ENCODE measurements around the gene USP54. TPM values are rescaled to one million over a fixed set of nuclear protein-coding genes. Genes with fewer than 3 reads are reported as not detected.

The USP54 gene
- total and polyA plus RNA-seq, 2 donors (not counting 1 experiment from before 2014, with no cell fraction given): 2.3 to 12.9 TPM

- Mint-ChIP-seq H3K4me3 (no peak overlapping the region), H3K27me3 (no peaks in the 10 kb centered on the region), H3K27ac (no peak overlapping the region), H3K9me3 (ENCODE audit: insufficient read depth) (no peaks in the 10 kb centered on the region), H3K4me1 (no peaks in the 10 kb centered on the region)
- H3K4me3 ChIP-seq (ENCODE audit: control extremely low read depth in 1 of 5, extremely low read depth in 1 of 5, insufficient read depth in 1 of 5, low read depth in 2 of 5, low read length in 4 of 5): no peak overlapping the region
- H4K20me1 ChIP-seq (ENCODE audit: control insufficient read depth, insufficient read depth, low read length, poor library complexity, severe bottlenecking): no peaks in the 10 kb centered on the region
- no peaks in the 10 kb centered on the region for H3K27me3 ChIP-seq (replicated peaks in 1 of 4; ENCODE audit: control extremely low read depth in 1 of 4, control insufficient read depth in 3 of 4, insufficient read depth in 4 of 4, low read length in 3 of 4)
- H3K27ac ChIP-seq (ENCODE audit: low read length in 2 of 2): no peak overlapping the region
- DNase-seq (no peak), ATAC-seq (ENCODE audit: low read depth) (no peak)
- 100% methylated on average over 1 of the region's 4 CpGs for WGBS (ENCODE audit: insufficient coverage)
- TF ChIP-seq EZH2 (IDR thresholded peaks at IDR 0.05; ENCODE audit: borderline replicate concordance, insufficient read depth, low read depth, low read length, poor library complexity, severe bottlenecking): no peak
- TF ChIP-seq CTCF (IDR thresholded peaks at IDR 0.05): no peak
- H3K4me1 ChIP-seq (ENCODE audit: control insufficient read depth in 2 of 2, insufficient read depth in 2 of 2, low read length in 2 of 2): no peaks in the 10 kb centered on the region
- intact Hi-C loops (cut with micrococcal nuclease): no loop called here
- H3K79me2 ChIP-seq (ENCODE audit: control insufficient read depth, insufficient read depth, low read length): no peaks in the 10 kb centered on the region
- H3K9me3 ChIP-seq (ENCODE audit: control extremely low read depth in 1 of 3, control insufficient read depth in 2 of 3, insufficient read depth in 1 of 3, low read length in 2 of 3): no peaks in the 10 kb centered on the region
- H3K4me2 ChIP-seq (replicated peaks; ENCODE audit: low read depth, low read length, poor library complexity, severe bottlenecking): no peak overlapping the region
- no peak overlapping the region for H3K9ac ChIP-seq (ENCODE audit: low read length)
- peaks cover 0 to 2% of the 10 kb centered on the region in 2 experiments for H3K36me3 ChIP-seq (replicated peaks in 1 of 2; ENCODE audit: control extremely low read depth in 1 of 2, control insufficient read depth in 1 of 2, extremely low read depth in 1 of 2, insufficient read depth in 2 of 2, low read length in 1 of 2)
- H2AFZ ChIP-seq (ENCODE audit: insufficient read depth, low read depth, low read length, poor library complexity, severe bottlenecking): no peak overlapping the region
- ChIA-PET CTCF (interaction anchor here (1.1 to 1.2 kb wide), 2 partner anchors 12 to 126 kb away, joined by 3 to 5 read pairs; no protein-coding TSS in a partner anchor), POLR2A (no interaction called here)
These were observed 73.8 kb downstream of the USP54 start for GRCh38 chr10:73517166-73517888.

DNA sequence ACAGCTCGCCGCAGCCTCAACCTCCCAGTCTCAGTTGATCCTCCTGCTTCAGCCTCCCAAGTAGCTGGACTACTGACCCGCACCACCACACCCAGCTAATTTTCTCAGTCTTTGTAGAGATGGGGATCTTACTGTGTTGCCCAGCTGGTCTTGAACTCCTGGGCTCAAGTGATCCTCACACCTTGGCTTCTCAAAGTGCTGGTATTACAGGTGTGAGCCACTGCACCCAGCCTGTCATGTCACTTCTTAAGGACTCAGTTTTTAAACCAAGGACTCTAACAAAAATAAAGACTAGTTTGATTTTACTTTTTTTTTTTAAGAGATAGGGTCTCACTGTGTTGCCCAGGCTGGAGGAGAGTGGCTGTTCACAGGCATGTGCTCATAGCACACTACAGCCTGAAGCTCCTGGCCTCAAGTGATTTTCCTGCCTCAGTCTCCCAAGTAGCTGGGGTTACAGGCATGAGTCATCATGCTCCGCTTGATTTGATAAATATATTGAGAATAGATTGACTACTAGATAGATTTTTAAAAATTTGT is 78.9 kb downstream of the USP54 start:
- intact Hi-C loops (cut with micrococcal nuclease): no loop called here
- DNase-seq: no peak
- Histone ChIP-seq H3K4me2 (replicated peaks; ENCODE audit: low read depth, low read length, poor library complexity, severe bottlenecking) (no peak overlapping the region), H2AFZ (ENCODE audit: insufficient read depth, low read depth, low read length, poor library complexity, severe bottlenecking) (no peak overlapping the region), H3K27me3 (replicated peaks in 1 of 4; ENCODE audit: control extremely low read depth in 1 of 4, control insufficient read depth in 3 of 4, insufficient read depth in 4 of 4, low read length in 3 of 4) (no peaks in the 10 kb centered on the region), H3K9ac (ENCODE audit: low read length) (no peak overlapping the region), H3K36me3 (replicated peaks in 1 of 2; ENCODE audit: control extremely low read depth in 1 of 2, control insufficient read depth in 1 of 2, extremely low read depth in 1 of 2, insufficient read depth in 2 of 2, low read length in 1 of 2) (no peaks in the 10 kb centered on the region), H3K9me3 (ENCODE audit: control extremely low read depth in 1 of 3, control insufficient read depth in 2 of 3, insufficient read depth in 1 of 3, low read length in 2 of 3) (no peaks in the 10 kb centered on the region), H3K27ac (ENCODE audit: low read length in 2 of 2) (no peak overlapping the region), H4K20me1 (ENCODE audit: control insufficient read depth, insufficient read depth, low read length, poor library complexity, severe bottlenecking) (no peaks in the 10 kb centered on the region), H3K79me2 (ENCODE audit: control insufficient read depth, insufficient read depth, low read length) (no peaks in the 10 kb centered on the region), H3K4me1 (ENCODE audit: control insufficient read depth in 2 of 2, insufficient read depth in 2 of 2, low read length in 2 of 2) (no peaks in the 10 kb centered on the region), H3K4me3 (ENCODE audit: control extremely low read depth in 1 of 5, extremely low read depth in 1 of 5, insufficient read depth in 1 of 5, low read depth in 2 of 5, low read length in 4 of 5) (no peak overlapping the region)
- no peaks in the 10 kb centered on the region for H3K4me1 Mint-ChIP-seq
- ATAC-seq (ENCODE audit: low read depth): no peak
- H3K27me3 Mint-ChIP-seq: no peaks in the 10 kb centered on the region
- ChIA-PET POLR2A (no interaction called here), CTCF (interaction anchor here (0.8 kb wide), 1 partner anchor 265 kb away, joined by 4 read pairs; no protein-coding TSS in a partner anchor)
- no peak overlapping the region for H3K4me3 Mint-ChIP-seq
- no CpG with 5 or more reads among the region's 4 CpGs for WGBS (ENCODE audit: insufficient coverage)
- no peak overlapping the region for H3K27ac Mint-ChIP-seq
- H3K9me3 Mint-ChIP-seq (ENCODE audit: insufficient read depth): no peaks in the 10 kb centered on the region
- TF ChIP-seq CTCF (IDR thresholded peaks at IDR 0.05) (no peak), EZH2 (IDR thresholded peaks at IDR 0.05; ENCODE audit: borderline replicate concordance, insufficient read depth, low read depth, low read length, poor library complexity, severe bottlenecking) (no peak)

Measured in B cell (primary cell).